GM12878 (cell line): ENCODE measurements around the gene RAPSN. TPM values are rescaled to one million over a fixed set of nuclear protein-coding genes. Genes with fewer than 3 reads are reported as not detected.
A peak's percentile ranks its signal among the peaks of the same experiment; 100 is the strongest.

Source experiments
- ATAC-seq: fragments of 200-7000 bp; cut with Tn5 transposase; 3 replicates; pipeline ENCODE4 v1.9.1; 2020; ENCODE audit warnings: mild to moderate bottlenecking, moderate library complexity
- BruUV-seq: library from RNA; stranded (reverse); fragments of 400-500 nt; replicated peaks from 2 replicates; lab custom pipeline; 2021; lab: Mats Ljungman, UMichigan
- CTCF ChIA-PET: fragments of 300-600 bp; sonication (Branson Sonifier 250); formaldehyde crosslinking; extraction: SDS; loops from one replicate; lab custom pipeline; 2021; ENCODE audit warnings: inconsistent platforms; lab: Yijun Ruan, JAX
- POLR2A ChIA-PET: fragments of 350-600 bp; formaldehyde crosslinking; extraction: SDS; loops from one replicate; lab custom pipeline; 2021; ENCODE audit warnings: inconsistent platforms; lab: Charles Lee
- RAD21 ChIA-PET: fragments of 300-600 bp; sonication (Branson Sonifier 250); formaldehyde crosslinking; loops from one replicate; lab custom pipeline; 2023; ENCODE audit warnings: antibody characterized with exemption; ENCODE audit not compliant: unreplicated experiment; lab: Charles Lee
- SMC1A ChIA-PET: fragments of 300-600 bp; sonication (Branson Sonifier 250); formaldehyde crosslinking; loops from one replicate; lab custom pipeline; 2023; ENCODE audit not compliant: unreplicated experiment, uncharacterized antibody; lab: Charles Lee
- DNase-seq: peaks from one replicate; pipeline ENCODE4 v3.0.0-alpha.2; 2011; ENCODE audit warnings: low read depth, low spot score
- FAIRE-seq: peaks from 3 replicates; lab custom pipeline; 2011; peaks lifted over from hg19 to GRCh38; lab: Jason Lieb, UNC
- H2AFZ ChIP-seq: 2 replicates; pipeline ENCODE4 v1.6.0; 2011; ENCODE audit warnings: low read depth, low read length, control low read depth; ENCODE audit not compliant: control insufficient read depth
- H3K27ac ChIP-seq: 2 replicates; pipeline ENCODE4 v1.5.1; 2011; ENCODE audit warnings: control low read depth; ENCODE audit not compliant: control insufficient read depth, insufficient read depth
- H3K27me3 ChIP-seq, 2 experiments: replicated peaks in 1 of 2; 2 replicates each; pipeline versions ENCODE4 v1.6.0 to v1.6.1; 2011; ENCODE audit warnings: low read length in 1 of 2; ENCODE audit not compliant: control insufficient read depth in 2 of 2, insufficient read depth in 2 of 2
- H3K36me3 ChIP-seq, 2 experiments: 2 replicates each; pipeline ENCODE4 v1.5.1; 2011; ENCODE audit warnings: low read length in 1 of 2; ENCODE audit not compliant: control insufficient read depth in 2 of 2, insufficient read depth in 2 of 2
- H3K4me1 ChIP-seq: 2 replicates; pipeline ENCODE4 v1.6.1; 2011; ENCODE audit warnings: mild to moderate bottlenecking, low read length, moderate library complexity, mixed read lengths; ENCODE audit not compliant: control insufficient read depth, insufficient read depth
- H3K4me2 ChIP-seq: 2 replicates; pipeline ENCODE4 v1.6.0; 2011; ENCODE audit warnings: control low read depth; ENCODE audit not compliant: control insufficient read depth, insufficient read depth
- H3K4me3 ChIP-seq: fragments of 200-600 bp; sonication (generic); 2 replicates; pipeline ENCODE4 v1.5.1; 2016
- H3K79me2 ChIP-seq: 2 replicates; pipeline ENCODE4 v1.6.0; 2011; ENCODE audit warnings: low read length; ENCODE audit not compliant: control insufficient read depth, insufficient read depth
- H3K9ac ChIP-seq: 2 replicates; pipeline ENCODE4 v1.8.0; 2011; ENCODE audit warnings: low read length, control low read depth, mixed read lengths; ENCODE audit not compliant: control insufficient read depth, insufficient read depth
- H3K9me3 ChIP-seq: replicated peaks from 3 replicates; pipeline ENCODE4 v1.5.1; 2011; ENCODE audit warnings: mild to moderate bottlenecking, low read length; ENCODE audit not compliant: control insufficient read depth, insufficient read depth
- H4K20me1 ChIP-seq: 2 replicates; pipeline ENCODE4 v1.6.0; 2011; ENCODE audit not compliant: control insufficient read depth, insufficient read depth
- CBFB ChIP-seq: IDR thresholded peaks from 2 replicates; pipeline ENCODE4 v1.6.1; 2016; ENCODE audit warnings: antibody characterized with exemption, low read depth
- FOXK2 ChIP-seq: fragments of 450-650 bp; IDR thresholded peaks from 2 replicates; pipeline ENCODE4 v1.6.1; 2017; ENCODE audit warnings: mild to moderate bottlenecking, moderate library complexity
- MEF2A ChIP-seq: IDR thresholded peaks from 2 replicates; pipeline ENCODE4 v1.6.1; 2011; ENCODE audit warnings: low read depth, mild to moderate bottlenecking, low read length, moderate library complexity; ENCODE audit not compliant: insufficient read depth
- NBN ChIP-seq: fragments of 450-650 bp; IDR thresholded peaks from 2 replicates; pipeline ENCODE4 v1.6.1; 2016
- NFYB ChIP-seq: IDR thresholded peaks from 2 replicates; pipeline ENCODE4 v1.6.1; 2011; ENCODE audit warnings: low read depth, mild to moderate bottlenecking, low read length, improper control_type of control experiment, moderate library complexity; ENCODE audit not compliant: insufficient read depth
- YY1 ChIP-seq: IDR thresholded peaks from 2 replicates; pipeline ENCODE4 v1.6.1; 2011; ENCODE audit warnings: low read depth, mild to moderate bottlenecking, low read length
- WGBS: methylation state at CpG from one replicate; pipeline ENCODE4 v1.1.6; 2016; ENCODE audit warnings: low lambda C conversion rate; ENCODE audit not compliant: insufficient replicate concordance, insufficient coverage; ENCODE audit errors: missing lambda C conversion rate; 5-methylcytosine and 5-hydroxymethylcytosine counted together
- in situ Hi-C: fragments of 300-500 bp; cut with MboI; formaldehyde crosslinking; loops from 9 replicates; pipeline ENCODE4 v1.14.3; 2018; ENCODE audit warnings: mixed read lengths
- intact Hi-C: fragments of 100-400 bp; cut with micrococcal nuclease; formaldehyde crosslinking; loops from one replicate; pipeline ENCODE4 v1.14.2; 2022; ENCODE audit not compliant: unreplicated experiment
- polyA plus RNA-seq, 11 experiments: library from polyadenylated mRNA; depleted of rRNA in 4 of 11; unstranded in 6 of 11; stranded (reverse) in 5 of 11; fragments of >200 nt; fragmentation: Nextera tagmentation in 4 of 11; fragmentation: Illumina TruSeq in 1 of 11; extraction: Ambion mirVana in 4 of 11; extraction: Trizol in 1 of 11; gene quantifications; 1 replicate in 1 of 11; 2 replicates in 10 of 11; pipeline versions ENCODE4 v1.2.1 to v1.2.3, GENCODE V29; 2011 to 2016; ENCODE audit warnings: inconsistent platforms in 2 of 11, missing spikeins in 2 of 11, low read depth in 1 of 11
- total RNA-seq, 4 experiments: library from RNA; depleted of rRNA in 3 of 4; stranded (reverse); fragments of >200 nt in 3 of 4; fragmentation: Illumina TruSeq in 1 of 4; extraction: Trizol in 1 of 4; gene quantifications; 2 replicates each; pipeline versions ENCODE4 v1.2.1 to v1.2.3, GENCODE V29; 2013 to 2021

Gene RAPSN
- total and polyA plus RNA-seq, 10 of the 15 experiments (the other 5 are each of a cell fraction or from before 2014, with no cell fraction given), result 0.08 to 0.23 (median 0.14) TPM; not detected in 6

GRCh38 chr11:47454258-47454671 is 5.3 kb upstream of the RAPSN start (continued):
- 0 out of 2 replicates have a peak, but pooled peaks have one; percentile 36 for TF ChIP-seq NBN
- TF ChIP-seq YY1, result peak; percentile 60

- SMC1A ChIA-PET, result interaction anchor here (0.6 to 1.6 kb wide), 5 partner anchors 41 to 275 kb away, joined by 3 to 4 read pairs (median 3); partner anchors contain the start of gene ACP2
- Histone ChIP-seq H3K9me3 (no peaks in the 10 kb centered on the region), H3K4me3 (no peak overlapping the region), H4K20me1 (no peaks in the 10 kb centered on the region), H3K4me2 (no peak overlapping the region), H3K27me3 (no peaks in the 10 kb centered on the region), H3K4me1 (no peaks in the 10 kb centered on the region), H3K36me3 (no peaks in the 10 kb centered on the region), H3K9ac (no peak overlapping the region), H3K79me2 (no peaks in the 10 kb centered on the region), H2AFZ (no peak overlapping the region), H3K27ac (no peak overlapping the region)
- ATAC-seq (peak; percentile 17), DNase-seq (no peak), FAIRE-seq (no peak)
- TF ChIP-seq MEF2A (no peak), NFYB (0 out of 2 replicates have a peak, but pooled peaks have one; percentile 40)
- POLR2A ChIA-PET, result no interaction called here
- CTCF ChIA-PET, result interaction anchor here (0.6 to 2.6 kb wide), 15 partner anchors 9 to 400 kb away, joined by 3 to 13 read pairs (median 5); partner anchors contain the start of genes DDB2 and MADD
- intact Hi-C loops (loop anchor here (5.0 to 10.0 kb wide), 2 partner anchors 76 to 569 kb away; partner anchors contain the start of gene SPI1), in situ Hi-C loops (no loop called here)
- BruUV-seq, result no TSS peak
- WGBS, result 93% methylated on average over 8 of the region's 8 CpGs
- RAD21 ChIA-PET, result interaction anchor here (0.9 to 1.3 kb wide), 3 partner anchors 10 to 212 kb away, joined by 3 to 5 read pairs (median 3); no protein-coding TSS in a partner anchor
Observed at GRCh38 chr11:47453365-47453764, 4.4 kb upstream of the RAPSN start.

DNA sequence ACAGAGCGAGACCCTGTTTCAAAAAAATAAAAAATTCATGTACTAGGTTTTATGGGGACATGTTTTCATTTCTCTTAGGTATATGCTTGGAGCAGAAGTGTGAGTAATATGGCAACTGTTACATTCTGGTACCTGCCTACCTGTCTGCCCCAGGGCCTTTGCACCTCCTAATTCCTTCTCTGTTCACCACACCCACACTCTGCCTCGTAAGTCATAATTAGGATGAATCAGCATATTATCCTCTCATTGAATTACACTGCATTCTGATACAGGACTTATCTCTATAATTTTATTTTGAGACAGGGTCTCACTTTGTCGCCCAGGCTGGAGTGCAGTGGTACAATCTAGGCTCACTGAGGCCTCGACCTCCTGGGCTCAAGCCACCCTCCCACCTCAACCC is 3.1 kb upstream of the RAPSN start:
- 94% methylated on average over 4 of the region's 4 CpGs for WGBS
- no peak overlapping the region for H3K4me3 ChIP-seq
- POLR2A ChIA-PET, result interaction anchor here (0.6 kb wide), 1 partner anchor 155 kb away, joined by 3 read pairs; no protein-coding TSS in a partner anchor
- FAIRE-seq, result no peak
- TF ChIP-seq CBFB (no peak), NBN (no peak), FOXK2 (no peak)
- no peak overlapping the region for H3K27ac ChIP-seq
- no peak overlapping the region for H3K4me2 ChIP-seq
- H3K9me3 ChIP-seq, result no peaks in the 10 kb centered on the region
- intact Hi-C loops, result loop anchor here (5.0 to 10.0 kb wide), 2 partner anchors 75 to 567 kb away; partner anchors contain the start of gene SPI1
- H3K36me3 ChIP-seq, result no peaks in the 10 kb centered on the region
- H3K27me3 ChIP-seq, result no peaks in the 10 kb centered on the region
- BruUV-seq, result no TSS peak
- no peaks in the 10 kb centered on the region for H3K4me1 ChIP-seq
- H3K9ac ChIP-seq, result no peak overlapping the region
- SMC1A ChIA-PET, result interaction anchor here (0.6 kb wide), 1 partner anchor 658 kb away, joined by 3 read pairs; no protein-coding TSS in a partner anchor
- RAD21 ChIA-PET, result no interaction called here
- in situ Hi-C loops, result no loop called here
- H2AFZ ChIP-seq, result no peak overlapping the region
- CTCF ChIA-PET, result interaction anchor here (0.6 kb wide), 1 partner anchor 475 kb away, joined by 3 read pairs; no protein-coding TSS in a partner anchor
- no peaks in the 10 kb centered on the region for H4K20me1 ChIP-seq
- no peak for DNase-seq
- ATAC-seq, result no peak
- H3K79me2 ChIP-seq, result no peaks in the 10 kb centered on the region
